ENCODE results near the gene GUCY1A2. TPM values are rescaled to one million over a fixed set of nuclear protein-coding genes. Genes with fewer than 3 reads are reported as not detected.

Gene GUCY1A2
- total RNA-seq, 1 experiment from 2014 or later = 0.34 TPM

GRCh38 chr11:106668147-106668546 is 350.1 kb downstream of the GUCY1A2 start:
- DNase-seq (ENCODE audit: low read depth, low spot score) = no peak

GRCh38 chr11:106656646-106657045 is 361.6 kb downstream of the GUCY1A2 start:
- DNase-seq (ENCODE audit: low read depth, low spot score) = no peak
- in situ Hi-C loops (cut with HindIII; ENCODE audit: low pct_unique_long_range_greater_than_20kb, low sequenced_read_pairs) = no loop called here

More at GRCh38 chr11:106668147-106668546, 350.1 kb downstream of the GUCY1A2 start:
- in situ Hi-C loops (cut with HindIII; ENCODE audit: low pct_unique_long_range_greater_than_20kb, low sequenced_read_pairs) = no loop called here

GRCh38 chr11:106644824-106645223 is 373.5 kb downstream of the GUCY1A2 start:
- in situ Hi-C loops (cut with HindIII; ENCODE audit: low pct_unique_long_range_greater_than_20kb, low sequenced_read_pairs) = no loop called here
- DNase-seq (ENCODE audit: low read depth, low spot score) = no peak

GRCh38 chr11:106642331-106642730 is 375.9 kb downstream of the GUCY1A2 start:
- no peak for DNase-seq (ENCODE audit: low read depth, low spot score)
- in situ Hi-C loops (cut with HindIII; ENCODE audit: low pct_unique_long_range_greater_than_20kb, low sequenced_read_pairs) = no loop called here

DNA sequence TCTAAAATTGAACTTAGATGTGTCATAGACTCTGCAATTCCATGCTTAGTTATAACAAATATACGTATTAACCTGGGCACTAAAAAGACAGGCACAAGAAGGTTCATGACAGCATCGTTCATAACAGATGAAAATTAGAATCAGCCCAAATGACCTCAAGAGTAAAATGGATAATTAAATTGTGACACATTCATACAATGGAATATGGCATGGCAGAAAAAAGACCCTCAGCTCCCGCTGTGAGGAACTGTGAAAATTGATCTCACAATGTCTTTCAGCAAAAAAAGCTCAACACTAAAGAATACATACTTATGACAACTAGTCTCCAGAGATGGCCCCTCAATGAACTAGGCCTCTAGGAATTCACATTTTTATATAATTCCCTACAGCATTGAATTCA is 386.0 kb downstream of the GUCY1A2 start:
- in situ Hi-C loops (cut with HindIII; ENCODE audit: low pct_unique_long_range_greater_than_20kb, low sequenced_read_pairs) = no loop called here
- no peak for DNase-seq (ENCODE audit: low read depth, low spot score)

DNA sequence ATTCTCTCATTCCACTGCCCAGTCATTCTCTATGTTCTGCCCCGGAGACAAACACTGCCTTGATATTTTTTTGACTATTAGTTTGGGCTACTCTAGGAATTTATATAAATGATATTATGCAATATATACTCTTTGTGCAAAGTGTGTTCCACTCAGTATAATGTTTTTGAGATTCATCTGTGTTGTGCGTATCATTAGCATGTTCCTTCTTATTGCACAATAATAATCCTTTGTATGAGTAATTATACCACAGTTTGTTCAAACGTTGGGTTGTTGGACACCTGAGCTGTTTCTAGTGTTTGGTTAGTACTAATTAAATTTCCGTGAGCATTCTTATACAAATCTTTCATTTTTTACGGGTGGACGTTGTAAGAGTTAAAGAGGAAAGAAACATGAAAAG is 390.6 kb downstream of the GUCY1A2 start:
- in situ Hi-C loops (cut with HindIII; ENCODE audit: low pct_unique_long_range_greater_than_20kb, low sequenced_read_pairs) = no loop called here
- DNase-seq (ENCODE audit: low read depth, low spot score) = no peak

GRCh38 chr11:106625566-106625965 is 392.7 kb downstream of the GUCY1A2 start:
- in situ Hi-C loops (cut with HindIII; ENCODE audit: low pct_unique_long_range_greater_than_20kb, low sequenced_read_pairs) = no loop called here
- DNase-seq (ENCODE audit: low read depth, low spot score) = no peak

DNA sequence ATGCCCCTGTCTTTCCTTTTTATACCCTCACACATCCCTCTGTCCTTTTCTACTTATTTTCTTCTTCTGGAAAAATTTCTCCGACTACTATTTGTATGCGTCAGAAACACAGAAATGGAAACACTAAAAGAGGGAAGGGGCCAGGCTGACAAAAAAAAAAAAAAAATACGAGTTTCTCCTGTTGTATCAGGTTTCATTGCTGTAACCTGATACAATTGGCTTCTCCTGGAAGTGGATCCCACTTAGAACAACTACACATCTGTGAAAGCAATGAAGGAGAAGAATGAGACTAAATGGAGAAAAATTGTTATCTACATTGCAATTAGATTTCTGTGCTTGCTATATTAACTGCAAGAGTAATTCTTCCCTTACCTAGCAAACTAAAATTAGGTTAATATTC is 393.9 kb downstream of the GUCY1A2 start:
- DNase-seq (ENCODE audit: low read depth, low spot score) = no peak
- in situ Hi-C loops (cut with HindIII; ENCODE audit: low pct_unique_long_range_greater_than_20kb, low sequenced_read_pairs) = no loop called here

All from SK-MEL-5 (cell line).